ENCODE data around the gene CFAP161.

- TF ChIP-seq CTCF (IDR thresholded peaks at IDR 0.05; ENCODE audit: borderline replicate concordance, extremely low read depth, low read length, poor library complexity, severe bottlenecking) (no peak), EZH2 (IDR thresholded peaks at IDR 0.05; ENCODE audit: borderline replicate concordance, low read depth, low read length, severe bottlenecking) (no peak)
These were observed at the start of gene CFAP161 for GRCh38 chr15:81133782-81134461.
